Cardiac muscle cell (in vitro differentiated cells and primary cell): ENCODE data around the gene PMEL. TPM values are rescaled to one million over a fixed set of nuclear protein-coding genes. Genes with fewer than 3 reads are reported as not detected.
"Not testable (repeated sequence)": the region's sequence is repeated elsewhere in the genome, so short reads cannot be mapped to it uniquely, and the experiment has no call there.

ENCODE experiments used
- DNase-seq, 2 donors: peaks; one replicate each; pipeline versions ENCODE4 v3.0.0 to v3.0.0-alpha.2; 2010 to 2017; ENCODE audit warnings: low read depth in 1 of 2, low spot score in 1 of 2
- H3K27ac ChIP-seq: fragments of 200-600 bp; sonication (generic); 2 replicates; pipeline ENCODE4 v1.5.1; 2016
- H3K27me3 ChIP-seq: fragments of 200-600 bp; sonication (generic); 2 replicates; pipeline ENCODE4 v1.6.0; 2016; ENCODE audit warnings: control low read depth
- H3K36me3 ChIP-seq: fragments of 200-600 bp; sonication (generic); 2 replicates; pipeline ENCODE4 v1.5.1; 2016; ENCODE audit warnings: control low read depth
- H3K4me1 ChIP-seq: fragments of 200-600 bp; sonication (generic); 2 replicates; pipeline ENCODE4 v1.8.1; 2017; ENCODE audit warnings: low read depth, mild to moderate bottlenecking, mixed run types
- H3K4me3 ChIP-seq: fragments of 200-600 bp; sonication (generic); 2 replicates; pipeline ENCODE4 v1.5.1; 2016; ENCODE audit warnings: mild to moderate bottlenecking
- H3K9me3 ChIP-seq: fragments of 200-600 bp; sonication (generic); 2 replicates; pipeline ENCODE4 v1.5.1; 2017; ENCODE audit warnings: low read depth, mild to moderate bottlenecking, control low read depth
- polyA plus RNA-seq: library from polyadenylated mRNA; unstranded; fragments of >200 nt; fragmentation: Nextera tagmentation; extraction: Ambion mirVana; gene quantifications from 2 replicates; pipeline ENCODE4 v1.2.1, GENCODE V29; 2016
- total RNA-seq: library from RNA; depleted of rRNA; stranded (reverse); fragments of >200 nt; gene quantifications from 2 replicates; pipeline ENCODE4 v1.2.3, GENCODE V29; 2016
- TF ChIP-seq, protein P1 (sequence below): IDR thresholded peaks from 2 replicates; pipeline ENCODE4 v1.5.1; 2012; ENCODE audit warnings: low read depth, mild to moderate bottlenecking, low read length

PMEL gene
- total and polyA plus RNA-seq, 2 experiments from 2014 or later = 11.3 to 15.5 TPM

DNA sequence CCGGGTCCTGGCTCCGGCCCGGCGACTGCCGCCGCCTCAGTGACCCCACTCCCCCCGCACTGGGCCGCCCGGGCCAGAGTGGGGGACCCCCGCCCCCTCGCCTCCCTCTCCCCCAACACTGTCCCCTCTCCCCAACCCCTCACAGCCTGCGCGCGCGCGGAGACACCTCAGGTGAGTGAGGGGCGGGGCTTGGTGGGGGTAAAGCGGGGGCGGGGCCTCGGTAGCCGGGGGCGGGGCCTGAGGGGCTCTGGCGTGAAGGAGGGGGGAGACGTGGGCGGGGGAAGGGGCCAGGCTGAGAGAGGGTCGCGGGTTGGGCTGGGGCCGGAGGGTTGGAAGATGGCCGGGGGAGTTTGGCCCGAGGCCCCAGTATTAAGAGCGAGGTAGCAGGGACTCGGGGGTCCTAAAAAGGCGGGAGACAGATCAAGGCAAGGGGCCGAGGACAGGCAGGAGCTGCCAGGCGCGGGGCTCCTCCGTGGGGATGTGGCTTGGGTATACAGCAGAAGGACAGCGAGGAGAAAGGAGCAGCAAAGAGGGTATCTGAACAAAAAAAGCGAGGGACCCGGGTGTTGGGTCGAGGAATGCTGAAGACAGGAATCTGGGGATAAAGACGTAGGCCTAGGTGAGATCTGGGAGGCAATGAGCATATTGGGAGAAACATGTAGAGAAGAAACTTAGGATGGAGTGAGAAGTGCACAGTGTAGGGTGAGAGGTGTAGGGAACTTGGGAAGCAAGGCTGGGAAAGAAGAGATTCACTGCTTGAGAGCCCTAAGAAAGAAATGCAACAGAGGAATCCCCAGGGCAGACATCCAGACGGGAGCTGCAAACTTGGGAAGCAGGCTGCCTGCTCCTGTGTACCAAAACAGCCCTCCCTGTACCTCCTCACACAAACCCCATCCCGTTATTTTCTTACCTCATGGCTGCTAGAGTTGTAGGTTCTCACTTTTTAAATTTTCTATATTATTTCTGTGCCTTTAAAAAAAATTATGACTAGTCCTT, 42.0 kb upstream of the PMEL start:
- H3K4me1 ChIP-seq = peaks cover 6% of the 10 kb centered on the region
- H3K4me3 ChIP-seq = peak overlapping the region; percentile 60
- H3K27me3 ChIP-seq = no peaks in the 10 kb centered on the region
- peak; percentile 28 to 84 for DNase-seq
- H3K27ac ChIP-seq = peak overlapping the region; percentile 78
- H3K9me3 ChIP-seq = no peaks in the 10 kb centered on the region
- H3K36me3 ChIP-seq = peaks cover 5% of the 10 kb centered on the region
- TF ChIP-seq, protein P1, sequence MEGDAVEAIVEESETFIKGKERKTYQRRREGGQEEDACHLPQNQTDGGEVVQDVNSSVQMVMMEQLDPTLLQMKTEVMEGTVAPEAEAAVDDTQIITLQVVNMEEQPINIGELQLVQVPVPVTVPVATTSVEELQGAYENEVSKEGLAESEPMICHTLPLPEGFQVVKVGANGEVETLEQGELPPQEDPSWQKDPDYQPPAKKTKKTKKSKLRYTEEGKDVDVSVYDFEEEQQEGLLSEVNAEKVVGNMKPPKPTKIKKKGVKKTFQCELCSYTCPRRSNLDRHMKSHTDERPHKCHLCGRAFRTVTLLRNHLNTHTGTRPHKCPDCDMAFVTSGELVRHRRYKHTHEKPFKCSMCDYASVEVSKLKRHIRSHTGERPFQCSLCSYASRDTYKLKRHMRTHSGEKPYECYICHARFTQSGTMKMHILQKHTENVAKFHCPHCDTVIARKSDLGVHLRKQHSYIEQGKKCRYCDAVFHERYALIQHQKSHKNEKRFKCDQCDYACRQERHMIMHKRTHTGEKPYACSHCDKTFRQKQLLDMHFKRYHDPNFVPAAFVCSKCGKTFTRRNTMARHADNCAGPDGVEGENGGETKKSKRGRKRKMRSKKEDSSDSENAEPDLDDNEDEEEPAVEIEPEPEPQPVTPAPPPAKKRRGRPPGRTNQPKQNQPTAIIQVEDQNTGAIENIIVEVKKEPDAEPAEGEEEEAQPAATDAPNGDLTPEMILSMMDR = no peak

GRCh38 chr12:56004211-56004610, 38.4 kb upstream of the PMEL start:
- Histone ChIP-seq H3K9me3 (no peaks in the 10 kb centered on the region), H3K27me3 (no peaks in the 10 kb centered on the region), H3K36me3 (peaks cover 11% of the 10 kb centered on the region), H3K4me1 (peaks cover 6% of the 10 kb centered on the region), H3K27ac (no peak overlapping the region), H3K4me3 (no peak overlapping the region)
- no peak for DNase-seq
- TF ChIP-seq, protein P1 = no peak

- not testable (repeated sequence) for H3K4me1 ChIP-seq, H3K4me3 ChIP-seq, H3K27me3 ChIP-seq, H3K9me3 ChIP-seq, H3K27ac ChIP-seq, DNase-seq
- H3K36me3 ChIP-seq = peaks cover 11% of the 10 kb centered on the region
Observed at GRCh38 chr12:56003376-56003775, 37.5 kb upstream of the PMEL start.

DNA sequence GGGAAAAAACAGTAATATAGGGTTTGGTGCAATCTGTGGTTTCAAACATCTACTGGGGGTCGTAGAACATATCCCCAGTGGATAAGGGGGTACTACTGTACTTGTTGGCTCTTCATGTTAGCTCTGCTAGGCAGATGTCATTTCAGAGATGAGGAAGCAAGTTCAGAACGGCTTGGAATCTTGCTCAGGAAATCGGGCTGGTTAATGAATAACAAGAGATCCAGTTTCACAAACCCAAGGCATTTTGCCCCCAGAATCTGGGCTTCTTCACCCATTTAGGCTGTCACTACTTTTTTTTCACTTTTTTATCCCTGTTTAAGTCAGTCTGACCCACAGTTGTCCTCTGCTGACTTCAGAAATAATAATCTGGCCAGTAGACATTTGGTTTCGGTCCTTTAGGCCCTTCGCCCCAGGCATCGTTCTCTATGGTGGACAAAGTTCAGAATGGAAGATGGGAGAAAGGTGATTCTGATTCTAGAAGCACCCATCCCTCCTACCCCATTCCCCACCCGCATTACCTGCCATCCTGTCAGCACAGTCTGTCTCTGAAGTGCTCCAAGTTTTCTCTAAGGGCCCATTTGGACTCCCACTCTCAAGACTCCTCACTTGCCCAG, 35.8 kb upstream of the PMEL start:
- Histone ChIP-seq H3K4me1 (peaks cover 6% of the 10 kb centered on the region), H3K36me3 (peaks cover 11% of the 10 kb centered on the region), H3K4me3 (no peak overlapping the region), H3K27me3 (no peaks in the 10 kb centered on the region), H3K27ac (no peak overlapping the region), H3K9me3 (no peaks in the 10 kb centered on the region)
- DNase-seq = no peak
- TF ChIP-seq, protein P1 = no peak

DNA sequence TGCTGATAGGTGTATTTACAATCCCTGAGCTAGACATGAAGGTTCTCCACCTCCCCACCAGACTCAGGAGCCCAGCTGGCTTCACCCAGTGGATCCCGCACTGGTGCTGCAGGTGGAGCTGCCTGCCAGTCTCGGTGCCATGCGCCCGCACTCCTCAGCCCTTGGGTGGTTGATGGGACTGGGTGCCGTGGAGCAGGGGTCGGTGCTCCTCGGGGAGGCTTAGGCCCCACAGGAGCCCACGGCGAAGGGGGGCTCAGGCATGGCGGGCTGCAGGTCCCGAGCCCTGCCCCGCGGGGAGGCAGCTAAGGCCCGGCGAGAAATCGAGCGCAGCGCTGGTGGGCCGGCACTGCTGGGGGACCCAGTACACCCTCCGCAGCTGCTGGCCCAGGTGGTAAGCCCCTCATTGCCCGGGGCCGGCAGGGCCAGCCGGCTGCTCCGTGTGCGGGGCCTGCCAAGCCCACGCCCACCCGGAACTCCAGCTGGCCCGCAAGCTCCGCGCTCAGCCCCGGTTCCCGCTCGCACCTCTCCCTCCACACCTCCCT, 34.2 kb upstream of the PMEL start:
- H3K4me1 ChIP-seq, H3K27ac ChIP-seq, H3K9me3 ChIP-seq, DNase-seq, H3K27me3 ChIP-seq, H3K4me3 ChIP-seq: not testable (repeated sequence)
- peaks cover 13% of the 10 kb centered on the region for H3K36me3 ChIP-seq

DNA sequence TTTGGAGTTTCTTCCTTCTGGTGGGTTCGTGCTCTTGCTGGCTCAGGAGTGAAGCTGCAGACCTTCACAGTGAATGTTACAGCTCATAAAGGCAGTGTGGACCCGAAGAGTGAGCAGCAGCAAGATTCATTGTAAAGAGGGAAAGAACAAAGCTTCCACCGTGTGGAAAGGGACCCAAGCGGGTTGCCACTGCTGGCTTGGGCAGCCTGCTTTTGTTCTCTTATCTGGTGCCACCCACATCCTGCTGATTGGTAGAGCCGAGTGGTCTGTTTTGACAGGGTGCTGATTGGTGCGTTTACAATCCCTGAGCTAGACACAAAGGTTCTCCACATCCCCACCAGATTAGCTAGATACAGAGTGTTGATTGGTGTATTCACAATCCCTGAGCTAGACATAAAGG, 33.7 kb upstream of the PMEL start:
- peaks cover 13% of the 10 kb centered on the region for H3K36me3 ChIP-seq
- DNase-seq, H3K4me3 ChIP-seq, H3K4me1 ChIP-seq, H3K27me3 ChIP-seq, H3K9me3 ChIP-seq, H3K27ac ChIP-seq: not testable (repeated sequence)

DNA sequence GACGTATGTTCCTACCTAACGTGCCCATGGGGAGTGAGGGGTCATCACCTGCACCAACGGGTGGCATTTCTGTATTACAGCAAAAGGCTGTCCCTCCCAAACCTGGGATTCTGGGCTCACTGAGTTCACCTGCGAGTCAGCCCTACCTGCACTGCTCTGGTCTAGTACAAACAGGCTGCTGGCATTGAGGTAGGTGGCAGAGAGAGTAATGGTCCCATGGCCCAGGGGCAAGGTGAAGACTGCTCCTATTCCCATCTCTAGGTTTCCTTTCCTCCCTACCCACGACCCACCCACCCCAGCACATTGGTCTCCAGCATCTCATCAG, 31.7 kb upstream of the PMEL start:
- Histone ChIP-seq H3K36me3 (peaks cover 19% of the 10 kb centered on the region), H3K4me1 (peaks cover 6% of the 10 kb centered on the region), H3K9me3 (no peaks in the 10 kb centered on the region), H3K4me3 (peak overlapping the region; percentile 43), H3K27ac (peak overlapping the region; percentile 52), H3K27me3 (no peaks in the 10 kb centered on the region)
- TF ChIP-seq, protein P1 = no peak
- no peak for DNase-seq
